Dermis microvascular lymphatic vessel endothelial cell (primary cell): ENCODE data around the gene SLC15A5. TPM values are rescaled to one million over a fixed set of nuclear protein-coding genes. Genes with fewer than 3 reads are reported as not detected.

Source experiments
- DNase-seq, 2 donors: peaks; one replicate each; pipeline versions ENCODE4 v3.0.0 to v3.0.0-alpha.2; 2010; ENCODE audit warnings: low read depth in 2 of 2
- total RNA-seq: library from RNA; depleted of rRNA; stranded (reverse); fragments of >200 nt; gene quantifications from 2 replicates; pipeline ENCODE4 v1.2.1, GENCODE V29; 2014

SLC15A5 gene
- total RNA-seq, 1 donor from 2014 or later, result not detected

GRCh38 chr12:16183541-16183940 lies 93.9 kb downstream of the SLC15A5 start:
- no peak for DNase-seq

GRCh38 chr12:16175840-16176239 lies 101.6 kb downstream of the SLC15A5 start:
- no peak for DNase-seq

- DNase-seq, result no peak
These were observed 103.2 kb downstream of the SLC15A5 start for GRCh38 chr12:16174282-16174681.

- no peak for DNase-seq
These were observed 106.1 kb downstream of the SLC15A5 start for GRCh38 chr12:16171348-16171747.

- DNase-seq, result no peak
These were observed 109.4 kb downstream of the SLC15A5 start for GRCh38 chr12:16168078-16168477.

- DNase-seq, result no peak
These were observed 110.7 kb downstream of the SLC15A5 start for GRCh38 chr12:16166563-16167470.

- peak; percentile 15 to 44 for DNase-seq
These were observed 112.0 kb downstream of the SLC15A5 start for GRCh38 chr12:16165506-16165905.

- DNase-seq, result no peak
These were observed 113.6 kb downstream of the SLC15A5 start for GRCh38 chr12:16163901-16164300.

GRCh38 chr12:16163146-16163545 lies 114.3 kb downstream of the SLC15A5 start:
- no peak for DNase-seq

- no peak for DNase-seq
These were observed 117.9 kb downstream of the SLC15A5 start for GRCh38 chr12:16159571-16159970.

GRCh38 chr12:16158050-16158449 lies 119.4 kb downstream of the SLC15A5 start:
- DNase-seq, result no peak

GRCh38 chr12:16155938-16156337 lies 121.5 kb downstream of the SLC15A5 start:
- no peak for DNase-seq

- no peak for DNase-seq
These were observed 122.5 kb downstream of the SLC15A5 start for GRCh38 chr12:16154990-16155389.

GRCh38 chr12:16152885-16153673 lies 124.4 kb downstream of the SLC15A5 start:
- no peak for DNase-seq

GRCh38 chr12:16150276-16150675 lies 127.2 kb downstream of the SLC15A5 start:
- DNase-seq, result no peak

- no peak for DNase-seq
These were observed 128.5 kb downstream of the SLC15A5 start for GRCh38 chr12:16148938-16149337.

Other genes starting within 250 kb of the SLC15A5 start
- 9.7 and 19.4 TPM in 2 replicates for gene MGST1, start 70.0 kb upstream of the SLC15A5 start, total RNA-seq